ENCODE data around the gene MUC12.
"Not testable (repeated sequence)": the region's sequence is repeated elsewhere in the genome, so short reads cannot be mapped to it uniquely, and the experiment has no call there.

MUC12 gene

GRCh38 chr7:100962537-100962936 lies 6.8 kb upstream of the MUC12 start:
- DNase-seq (ENCODE audit: low read depth): no peak

GRCh38 chr7:100963386-100963785 lies 6.0 kb upstream of the MUC12 start:
- DNase-seq (ENCODE audit: low read depth): no peak

- DNase-seq (ENCODE audit: low read depth): no peak
Observed at GRCh38 chr7:100963874-100964273, 5.5 kb upstream of the MUC12 start.

- no peak for DNase-seq (ENCODE audit: low read depth)
Observed at GRCh38 chr7:100964630-100965029, 4.7 kb upstream of the MUC12 start.

- no peak for DNase-seq (ENCODE audit: low read depth)
Observed at GRCh38 chr7:100965045-100965722, 4.2 kb upstream of the MUC12 start.

- DNase-seq (ENCODE audit: low read depth): no peak
Observed at GRCh38 chr7:100965723-100966541, 3.4 kb upstream of the MUC12 start.

- DNase-seq (ENCODE audit: low read depth): no peak
Observed at GRCh38 chr7:100966542-100967291, 2.6 kb upstream of the MUC12 start.

- DNase-seq (ENCODE audit: low read depth): no peak
Observed at GRCh38 chr7:100967292-100967863, 2.0 kb upstream of the MUC12 start.

- no peak for DNase-seq (ENCODE audit: low read depth)
Observed at GRCh38 chr7:100968031-100968430, 1.3 kb upstream of the MUC12 start.

GRCh38 chr7:100968650-100969049 lies 715 bp upstream of the MUC12 start:
- DNase-seq (ENCODE audit: low read depth): no peak

- no peak for DNase-seq (ENCODE audit: low read depth)
Observed at GRCh38 chr7:100971111-100972001, 2.0 kb downstream of the MUC12 start.

- DNase-seq (ENCODE audit: low read depth): no peak
Observed at GRCh38 chr7:100972002-100972347, 2.6 kb downstream of the MUC12 start.

GRCh38 chr7:100974021-100974420 lies 4.7 kb downstream of the MUC12 start:
- DNase-seq (ENCODE audit: low read depth): no peak

GRCh38 chr7:100975371-100975821 lies 6.0 kb downstream of the MUC12 start:
- DNase-seq (ENCODE audit: low read depth): no peak

- DNase-seq (ENCODE audit: low read depth): no peak
Observed at GRCh38 chr7:100978300-100978699, 8.9 kb downstream of the MUC12 start.

- DNase-seq (ENCODE audit: low read depth): peak; percentile 89
Observed at GRCh38 chr7:100983451-100984187, 14.3 kb downstream of the MUC12 start.

GRCh38 chr7:100984241-100984918 lies 15.0 kb downstream of the MUC12 start:
- DNase-seq (ENCODE audit: low read depth): not testable (repeated sequence)

GRCh38 chr7:100985033-100985797 lies 15.8 kb downstream of the MUC12 start:
- not testable (repeated sequence) for DNase-seq (ENCODE audit: low read depth)

GRCh38 chr7:100991631-100992030 lies 22.3 kb downstream of the MUC12 start:
- no peak for DNase-seq (ENCODE audit: low read depth)

Measured in GM04504 (cell line).